Subcutaneous abdominal adipose tissue (tissue), 5 donors: Measurements from ENCODE around the gene OR8G1.
"Not testable (repeated sequence)": the region's sequence is repeated elsewhere in the genome, so short reads cannot be mapped to it uniquely, and the experiment has no call there.

ENCODE experiments used
- H3K27ac ChIP-seq: one replicate; pipeline ENCODE4 v1.7.0; 2013; ENCODE audit warnings: low read depth, mild to moderate bottlenecking, inconsistent platforms, low read length, moderate library complexity
- H3K27me3 ChIP-seq, 5 donors: one replicate each; pipeline ENCODE4 v1.7.0; 2013; ENCODE audit warnings: low read length in 5 of 5, inconsistent platforms in 1 of 5; ENCODE audit not compliant: control insufficient read depth in 5 of 5, insufficient read depth in 4 of 5
- H3K36me3 ChIP-seq, 5 donors: one replicate each; pipeline ENCODE4 v1.7.0; 2013; ENCODE audit warnings: low read length in 5 of 5; ENCODE audit not compliant: control insufficient read depth in 5 of 5, insufficient read depth in 5 of 5
- H3K4me1 ChIP-seq, 5 donors: one replicate each; pipeline ENCODE4 v1.7.0; 2013; ENCODE audit warnings: low read length in 5 of 5, mild to moderate bottlenecking in 3 of 5, moderate library complexity in 1 of 5; ENCODE audit not compliant: control insufficient read depth in 5 of 5, insufficient read depth in 5 of 5
- H3K4me3 ChIP-seq, 5 donors: one replicate each; pipeline ENCODE4 v1.7.0; 2013; ENCODE audit warnings: low read length in 5 of 5, low read depth in 1 of 5
- H3K9ac ChIP-seq, 5 donors: one replicate each; pipeline ENCODE4 v1.7.0; 2013; ENCODE audit warnings: low read length in 5 of 5, mild to moderate bottlenecking in 4 of 5, moderate library complexity in 3 of 5
- H3K9me3 ChIP-seq, 5 donors: one replicate each; pipeline ENCODE4 v1.7.0; 2013; ENCODE audit warnings: low read length in 5 of 5; ENCODE audit not compliant: control insufficient read depth in 5 of 5
- donor health status: healthy.
- donor health status: healthy.
- donor health status: healthy.
- donor health status: healthy.
- donor health status: healthy.

The OR8G1 gene

GRCh38 chr11:124233376-124233775 is 7.5 kb upstream of the OR8G1 start:
- Histone ChIP-seq H3K9me3 (no peaks in the 10 kb centered on the region), H3K27ac (no peak overlapping the region), H3K4me3 (no peak overlapping the region), H3K9ac (no peak overlapping the region), H3K36me3 (no peaks in the 10 kb centered on the region), H3K27me3 (no peaks in the 10 kb centered on the region), H3K4me1 (no peaks in the 10 kb centered on the region)

- H3K27ac ChIP-seq, result no peak overlapping the region
- H3K4me1 ChIP-seq, result no peaks in the 10 kb centered on the region
- H3K4me3 ChIP-seq, result no peak overlapping the region
- no peak overlapping the region for H3K9ac ChIP-seq
- no peaks in the 10 kb centered on the region for H3K36me3 ChIP-seq
- H3K9me3 ChIP-seq, result no peaks in the 10 kb centered on the region
- H3K27me3 ChIP-seq, result no peaks in the 10 kb centered on the region
These were observed 2.4 kb upstream of the OR8G1 start for GRCh38 chr11:124238512-124238911.

- H3K36me3 ChIP-seq, H3K27me3 ChIP-seq, H3K27ac ChIP-seq, H3K9ac ChIP-seq, H3K9me3 ChIP-seq, H3K4me3 ChIP-seq, H3K4me1 ChIP-seq: not testable (repeated sequence)
These were observed 9.0 kb downstream of the OR8G1 start for GRCh38 chr11:124249869-124250268.

GRCh38 chr11:124256076-124256475 is 15.2 kb downstream of the OR8G1 start, which contains the start of gene OR8G5:
Gene OR8G5 (plus strand): TSS chr11:124256376. CDS start chr11:124264932, 8,556 bp downstream.
- Histone ChIP-seq H3K4me3 (no peak within 1 kb of the TSS), H3K9ac (no peak within 1 kb of the TSS), H3K9me3 (no peaks in the 10 kb centered on the region), H3K36me3 (no peaks in the 10 kb centered on the region), H3K27me3 (no peaks in the 10 kb centered on the region), H3K27ac (no peak within 1 kb of the TSS), H3K4me1 (no peaks in the 10 kb centered on the region)

GRCh38 chr11:124265041-124265440 is 24.1 kb downstream of the OR8G1 start:
- not testable (repeated sequence) for H3K4me1 ChIP-seq, H3K9ac ChIP-seq, H3K4me3 ChIP-seq, H3K27me3 ChIP-seq, H3K9me3 ChIP-seq, H3K27ac ChIP-seq, H3K36me3 ChIP-seq

- not testable (repeated sequence) for H3K4me3 ChIP-seq, H3K27ac ChIP-seq, H3K27me3 ChIP-seq, H3K4me1 ChIP-seq, H3K9me3 ChIP-seq, H3K36me3 ChIP-seq, H3K9ac ChIP-seq
These were observed 30.0 kb downstream of the OR8G1 start for GRCh38 chr11:124270886-124271285.

GRCh38 chr11:124274000-124274399 is 33.1 kb downstream of the OR8G1 start:
- Histone ChIP-seq H3K4me1 (no peaks in the 10 kb centered on the region), H3K36me3 (no peaks in the 10 kb centered on the region), H3K9ac (no peak overlapping the region), H3K27me3 (peaks cover 0 to 2% (median 0%) of the 10 kb centered on the region in 5 donors), H3K4me3 (no peak overlapping the region), H3K9me3 (no peaks in the 10 kb centered on the region), H3K27ac (no peak overlapping the region)

- Histone ChIP-seq H3K4me1 (no peaks in the 10 kb centered on the region), H3K27ac (no peak overlapping the region)
These were observed 35.2 kb downstream of the OR8G1 start for GRCh38 chr11:124276081-124276480.

GRCh38 chr11:124277207-124277606 is 36.3 kb downstream of the OR8G1 start:
- no peaks in the 10 kb centered on the region for H3K4me1 ChIP-seq
- no peaks in the 10 kb centered on the region for H3K36me3 ChIP-seq
- no peak overlapping the region for H3K4me3 ChIP-seq
- H3K9me3 ChIP-seq, result peaks cover 0 to 8% (median 0%) of the 10 kb centered on the region in 5 donors
- no peak overlapping the region for H3K27ac ChIP-seq
- H3K27me3 ChIP-seq, result peaks cover 0 to 2% (median 0%) of the 10 kb centered on the region in 5 donors
- no peak overlapping the region for H3K9ac ChIP-seq

More at GRCh38 chr11:124276081-124276480, 35.2 kb downstream of the OR8G1 start:
- Histone ChIP-seq H3K4me3 (no peak overlapping the region), H3K9me3 (peaks cover 0 to 4% (median 0%) of the 10 kb centered on the region in 5 donors), H3K27me3 (peaks cover 0 to 2% (median 0%) of the 10 kb centered on the region in 5 donors), H3K9ac (no peak overlapping the region), H3K36me3 (no peaks in the 10 kb centered on the region)

- Histone ChIP-seq H3K9me3 (peaks cover 0 to 8% (median 0%) of the 10 kb centered on the region in 5 donors), H3K4me3 (no peak overlapping the region), H3K27ac (no peak overlapping the region), H3K27me3 (peaks cover 0 to 2% (median 0%) of the 10 kb centered on the region in 5 donors), H3K9ac (no peak overlapping the region), H3K4me1 (no peaks in the 10 kb centered on the region), H3K36me3 (no peaks in the 10 kb centered on the region)
These were observed 36.9 kb downstream of the OR8G1 start for GRCh38 chr11:124277804-124278203.

- H3K9me3 ChIP-seq, result peaks cover 0 to 8% (median 0%) of the 10 kb centered on the region in 5 donors
- H3K27ac ChIP-seq, result no peak overlapping the region
- no peaks in the 10 kb centered on the region for H3K36me3 ChIP-seq
- no peak overlapping the region for H3K9ac ChIP-seq
- H3K4me1 ChIP-seq, result no peaks in the 10 kb centered on the region
- H3K4me3 ChIP-seq, result no peak overlapping the region
- H3K27me3 ChIP-seq, result peaks cover 0 to 2% (median 0%) of the 10 kb centered on the region in 5 donors
These were observed 37.4 kb downstream of the OR8G1 start for GRCh38 chr11:124278261-124278660.
